PC-9 (cell line): ENCODE results near the gene NAA38. TPM values are rescaled to one million over a fixed set of nuclear protein-coding genes. Genes with fewer than 3 reads are reported as not detected.

ENCODE experiments used
- BruUV-seq: library from RNA; stranded (reverse); fragments of 400-500 nt; replicated peaks from 2 replicates; lab custom pipeline; 2021; lab: Mats Ljungman, UMichigan
- CTCF ChIA-PET: fragments of 300-600 bp; sonication (Branson Sonifier 250); formaldehyde crosslinking; loops from one replicate; lab custom pipeline; 2022; ENCODE audit warnings: antibody characterized with exemption; lab: Charles Lee
- POLR2A ChIA-PET: fragments of 300-600 bp; sonication (Branson Sonifier 250); formaldehyde crosslinking; loops from one replicate; lab custom pipeline; 2022; ENCODE audit warnings: antibody characterized with exemption; ENCODE audit not compliant: unreplicated experiment; lab: Charles Lee
- DNase-seq, 2 experiments: peaks; one replicate each; pipeline versions ENCODE4 v3.0.0 to v3.0.0-alpha.2; 2015 to 2022; ENCODE audit warnings: mixed read lengths in 1 of 2
- H2AFZ ChIP-seq: fragments of 200-600 bp; sonication (generic); 2 replicates; pipeline ENCODE4 v1.8.1; 2017; ENCODE audit warnings: antibody characterized with exemption
- H3F3A ChIP-seq: fragments of 200-600 bp; sonication (generic); 2 replicates; pipeline ENCODE4 v1.8.1; 2017; ENCODE audit warnings: antibody characterized with exemption, mild to moderate bottlenecking, low read depth; ENCODE audit not compliant: insufficient read depth
- H3K27ac ChIP-seq: fragments of 200-600 bp; sonication (generic); 2 replicates; pipeline ENCODE4 v1.6.1; 2016; ENCODE audit warnings: mixed run types
- H3K27me3 ChIP-seq: fragments of 200-600 bp; sonication (generic); 2 replicates; pipeline ENCODE4 v1.6.1; 2016; ENCODE audit warnings: low read depth, mixed run types; ENCODE audit not compliant: insufficient read depth
- H3K36me3 ChIP-seq: fragments of 200-600 bp; sonication (generic); 2 replicates; pipeline ENCODE4 v1.6.1; 2016; ENCODE audit warnings: low read depth, mixed run types
- H3K4me1 ChIP-seq: fragments of 200-600 bp; sonication (generic); replicated peaks from 2 replicates; pipeline ENCODE4 v1.6.1; 2016; ENCODE audit warnings: mixed run types; ENCODE audit not compliant: insufficient read depth
- H3K4me2 ChIP-seq: fragments of 200-600 bp; sonication (generic); 2 replicates; pipeline ENCODE4 v1.6.1; 2017; ENCODE audit warnings: mixed run types
- H3K4me3 ChIP-seq: fragments of 200-600 bp; sonication (generic); 2 replicates; pipeline ENCODE4 v1.6.1; 2016; ENCODE audit warnings: mixed run types
- H3K79me2 ChIP-seq: fragments of 200-600 bp; sonication (generic); 2 replicates; pipeline ENCODE4 v1.6.1; 2017; ENCODE audit warnings: low read depth, mixed run types
- H3K9me2 ChIP-seq: fragments of 200-600 bp; sonication (generic); 2 replicates; pipeline ENCODE4 v1.8.1; 2017; ENCODE audit warnings: mild to moderate bottlenecking; ENCODE audit not compliant: insufficient read depth
- H3K9me3 ChIP-seq: fragments of 200-600 bp; sonication (generic); 2 replicates; pipeline ENCODE4 v1.8.1; 2016; ENCODE audit warnings: low read depth; ENCODE audit not compliant: insufficient read depth
- H4K20me1 ChIP-seq: fragments of 200-600 bp; sonication (generic); 2 replicates; pipeline ENCODE4 v1.8.1; 2017; ENCODE audit not compliant: insufficient read depth
- EZH2 ChIP-seq: fragments of 200-600 bp; sonication (generic); IDR thresholded peaks from 2 replicates; pipeline ENCODE4 v1.8.0; 2017; ENCODE audit warnings: antibody characterized with exemption, low read depth
- intact Hi-C: fragments of 100-400 bp; cut with micrococcal nuclease; formaldehyde crosslinking; loops from one replicate; pipeline ENCODE4 v1.10.0; 2022; ENCODE audit not compliant: unreplicated experiment
- total RNA-seq: library from RNA; stranded (reverse); gene quantifications from 2 replicates; pipeline ENCODE4 v1.2.3, GENCODE V29; 2021
- TF ChIP-seq, protein P1 (sequence below): fragments of 200-600 bp; sonication (generic); conservative IDR thresholded peaks from 2 replicates; pipeline ENCODE4 v1.6.1; 2017; ENCODE audit warnings: mixed run types, antibody characterized with exemption, mild to moderate bottlenecking, moderate library complexity

NAA38 gene
- total RNA-seq, 1 experiment from 2014 or later, result 159 TPM

DNA sequence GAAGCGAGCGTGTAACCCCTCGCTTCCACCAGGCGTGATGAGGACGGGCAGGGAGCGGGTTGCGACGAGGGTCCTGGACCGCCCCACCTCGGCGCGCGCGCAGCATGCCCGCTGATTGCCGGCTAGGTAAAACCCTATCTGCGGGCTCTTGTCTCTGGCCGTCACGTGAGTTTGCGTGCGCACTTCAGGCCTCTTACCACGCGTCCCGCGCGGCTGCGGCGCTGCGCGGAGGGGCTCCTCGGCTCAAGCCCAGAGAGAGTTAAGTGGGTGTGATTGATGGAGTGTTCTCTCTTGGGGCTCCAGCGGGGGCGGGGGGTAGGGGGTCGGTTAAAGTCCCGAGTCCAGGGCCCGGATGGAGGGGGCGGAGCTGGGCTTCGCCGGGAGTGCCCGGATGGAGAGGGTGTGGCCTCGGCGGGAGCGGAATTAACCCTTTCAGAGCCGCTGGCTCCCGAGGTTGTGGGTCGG, 15.4 kb downstream of the NAA38 start:
- H3K9me2 ChIP-seq, result no peaks in the 10 kb centered on the region
- H3K27ac ChIP-seq, result peak overlapping the region; percentile 92
- BruUV-seq, result no TSS peak
- ChIA-PET CTCF (no interaction called here), POLR2A (interaction anchor here (0.5 kb wide), 1 partner anchor 131 kb away, joined by 3 read pairs; no protein-coding TSS in a partner anchor)
- H3K79me2 ChIP-seq, result peaks cover 23% of the 10 kb centered on the region
- H4K20me1 ChIP-seq, result peaks cover 10% of the 10 kb centered on the region
- H3F3A ChIP-seq, result peaks cover 45% of the 10 kb centered on the region; the same call in 1 of the 2 replicates
- TF ChIP-seq, protein P1, sequence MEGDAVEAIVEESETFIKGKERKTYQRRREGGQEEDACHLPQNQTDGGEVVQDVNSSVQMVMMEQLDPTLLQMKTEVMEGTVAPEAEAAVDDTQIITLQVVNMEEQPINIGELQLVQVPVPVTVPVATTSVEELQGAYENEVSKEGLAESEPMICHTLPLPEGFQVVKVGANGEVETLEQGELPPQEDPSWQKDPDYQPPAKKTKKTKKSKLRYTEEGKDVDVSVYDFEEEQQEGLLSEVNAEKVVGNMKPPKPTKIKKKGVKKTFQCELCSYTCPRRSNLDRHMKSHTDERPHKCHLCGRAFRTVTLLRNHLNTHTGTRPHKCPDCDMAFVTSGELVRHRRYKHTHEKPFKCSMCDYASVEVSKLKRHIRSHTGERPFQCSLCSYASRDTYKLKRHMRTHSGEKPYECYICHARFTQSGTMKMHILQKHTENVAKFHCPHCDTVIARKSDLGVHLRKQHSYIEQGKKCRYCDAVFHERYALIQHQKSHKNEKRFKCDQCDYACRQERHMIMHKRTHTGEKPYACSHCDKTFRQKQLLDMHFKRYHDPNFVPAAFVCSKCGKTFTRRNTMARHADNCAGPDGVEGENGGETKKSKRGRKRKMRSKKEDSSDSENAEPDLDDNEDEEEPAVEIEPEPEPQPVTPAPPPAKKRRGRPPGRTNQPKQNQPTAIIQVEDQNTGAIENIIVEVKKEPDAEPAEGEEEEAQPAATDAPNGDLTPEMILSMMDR, result no peak
- no peak for TF ChIP-seq EZH2
- H2AFZ ChIP-seq, result peak overlapping the region; percentile 91
- H3K36me3 ChIP-seq, result no peaks in the 10 kb centered on the region
- H3K4me2 ChIP-seq, result peak overlapping the region; percentile 97
- peaks cover 28% of the 10 kb centered on the region for H3K4me1 ChIP-seq
- peak; percentile 58 to 91 for DNase-seq
- no peaks in the 10 kb centered on the region for H3K27me3 ChIP-seq
- no peaks in the 10 kb centered on the region for H3K9me3 ChIP-seq
- intact Hi-C loops, result loop anchor here (5.0 kb wide), 3 partner anchors 95 to 580 kb away; partner anchors contain the start of gene CLDN7
- H3K4me3 ChIP-seq, result peak overlapping the region; percentile 93

DNA sequence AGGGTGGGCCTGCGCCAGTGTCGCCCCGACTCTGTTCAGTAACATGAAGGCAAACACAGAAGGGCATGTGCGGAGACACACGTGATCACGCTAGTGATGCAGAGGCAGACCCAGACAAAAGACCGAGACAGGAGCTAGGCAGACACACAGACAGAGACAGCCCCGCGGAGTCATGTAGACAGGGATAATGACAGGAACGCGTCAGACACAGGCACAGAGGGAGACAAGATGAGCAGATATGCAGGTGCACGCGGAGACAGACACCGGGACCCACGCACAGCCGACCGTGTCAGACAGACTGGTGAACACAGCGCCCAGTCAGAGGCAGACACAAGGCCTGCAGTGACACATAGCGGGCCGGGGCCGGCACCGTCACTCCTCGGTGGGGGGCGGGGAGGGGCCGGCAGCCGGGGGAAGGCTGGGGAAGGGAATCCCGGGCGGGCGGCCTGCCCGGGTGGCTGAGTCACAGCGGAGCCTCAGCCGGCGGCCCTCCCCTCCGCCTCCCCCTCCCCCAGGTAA, 15.9 kb downstream of the NAA38 start:
- no peaks in the 10 kb centered on the region for H3K27me3 ChIP-seq
- H3K4me1 ChIP-seq, result peaks cover 28% of the 10 kb centered on the region
- H3K27ac ChIP-seq, result peak overlapping the region; percentile 92
- peak overlapping the region; percentile 91 for H2AFZ ChIP-seq
- H3K79me2 ChIP-seq, result peaks cover 23% of the 10 kb centered on the region
- H3K36me3 ChIP-seq, result no peaks in the 10 kb centered on the region
- ChIA-PET POLR2A (interaction anchor here (0.5 kb wide), 1 partner anchor 130 kb away, joined by 3 read pairs; no protein-coding TSS in a partner anchor), CTCF (no interaction called here)
- peaks cover 10% of the 10 kb centered on the region for H4K20me1 ChIP-seq
- no peak for TF ChIP-seq EZH2
- TF ChIP-seq, protein P1, result no peak
- no peaks in the 10 kb centered on the region for H3K9me3 ChIP-seq
- H3K4me3 ChIP-seq, result peak overlapping the region; percentile 93
- no peaks in the 10 kb centered on the region for H3K9me2 ChIP-seq
- H3K4me2 ChIP-seq, result peak overlapping the region; percentile 97
- peaks cover 49% of the 10 kb centered on the region; the same call in 1 of the 2 replicates for H3F3A ChIP-seq
- peak in 1 of 2 experiments; percentile 88 for DNase-seq
- BruUV-seq, result no TSS peak
- intact Hi-C loops, result loop anchor here (5.0 kb wide), 3 partner anchors 94 to 579 kb away; partner anchors contain the start of gene CLDN7

DNA sequence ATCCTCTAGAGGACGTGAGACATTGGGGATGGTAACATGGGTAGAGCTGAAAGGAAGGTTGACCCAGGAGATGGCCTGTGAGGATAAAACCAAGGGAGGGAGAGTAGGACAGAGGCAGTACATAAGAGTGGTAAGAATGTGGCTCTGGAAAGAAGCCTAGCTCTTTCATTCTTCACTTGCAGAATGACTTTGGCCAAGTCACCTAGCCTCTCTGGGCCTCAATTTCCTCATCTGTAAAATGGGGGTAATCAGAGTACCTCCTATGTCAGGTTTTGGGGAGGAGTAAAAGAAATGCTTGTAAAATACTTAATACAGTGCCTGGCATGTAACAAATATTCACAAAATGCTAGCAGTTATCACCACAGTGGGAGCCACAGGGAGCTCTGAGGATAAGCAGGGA, 16.5 kb downstream of the NAA38 start:
- no TSS peak for BruUV-seq

More for the DNA sequence above, 16.5 kb downstream of the NAA38 start:
- TF ChIP-seq EZH2, result no peak
- Histone ChIP-seq H3K79me2 (peaks cover 23% of the 10 kb centered on the region), H3K27ac (no peak overlapping the region), H2AFZ (no peak overlapping the region), H3K9me3 (no peaks in the 10 kb centered on the region), H3K27me3 (no peaks in the 10 kb centered on the region), H3K4me1 (peaks cover 28% of the 10 kb centered on the region), H3F3A (peaks cover 50% of the 10 kb centered on the region; the same call in 1 of the 2 replicates), H3K9me2 (no peaks in the 10 kb centered on the region), H3K4me2 (peak overlapping the region; percentile 97), H4K20me1 (peaks cover 10% of the 10 kb centered on the region), H3K36me3 (no peaks in the 10 kb centered on the region), H3K4me3 (peak overlapping the region; percentile 93; the same call in 1 of the 2 replicates)
- no peak for DNase-seq
- ChIA-PET POLR2A (no interaction called here), CTCF (no interaction called here)
- intact Hi-C loops, result loop anchor here (5.0 kb wide), 3 partner anchors 94 to 579 kb away; partner anchors contain the start of gene CLDN7
